GM18868 (cell line): ENCODE measurements around the gene PCDH15.
A peak's percentile ranks its signal among the peaks of the same experiment; 100 is the strongest.

Experiments used
- ATAC-seq: cut with Tn5 transposase; IDR thresholded peaks from one replicate; pipeline ENCODE4 v1.9.1; 2021; ENCODE audit warnings: mild to moderate bottlenecking, moderate library complexity; ENCODE audit not compliant: unreplicated experiment

PCDH15 gene

DNA sequence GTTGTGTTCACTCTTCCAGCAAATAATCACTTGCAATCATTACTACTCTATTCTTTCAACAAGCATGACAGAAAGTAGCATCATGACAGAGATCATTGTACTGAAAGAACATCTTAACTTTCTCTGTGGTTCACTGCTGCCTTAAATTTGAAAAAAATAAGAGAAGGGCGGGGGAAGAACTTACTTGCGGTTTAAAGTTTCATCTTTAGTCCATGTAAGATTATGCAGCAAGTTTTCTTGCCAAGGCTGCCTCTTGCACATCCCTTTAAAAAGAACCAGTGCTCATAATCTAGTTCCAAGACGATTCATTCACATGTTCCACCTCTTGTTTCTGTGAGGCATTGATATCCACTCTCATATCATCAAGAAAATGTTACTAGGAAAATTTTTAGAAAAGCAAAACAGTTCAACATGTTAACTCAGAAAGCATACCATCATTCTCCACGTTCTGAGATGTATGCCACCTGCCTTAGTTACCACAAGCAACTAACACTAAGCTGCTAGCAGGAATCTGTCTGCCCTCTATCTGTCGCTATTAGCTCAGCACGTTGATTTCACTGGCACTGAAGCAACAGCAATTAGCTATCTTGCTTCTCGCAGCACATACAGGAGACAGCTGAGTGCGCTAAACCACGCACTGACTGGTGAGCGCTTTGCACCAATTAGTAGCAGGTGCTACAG lies at the start of gene PCDH15:
Gene PCDH15 (minus strand): TSS at position 491 of the 681 bp plus-strand sequence. CDS start 136,969 bp downstream, outside the sequence.
- peak; percentile 81 for ATAC-seq

DNA sequence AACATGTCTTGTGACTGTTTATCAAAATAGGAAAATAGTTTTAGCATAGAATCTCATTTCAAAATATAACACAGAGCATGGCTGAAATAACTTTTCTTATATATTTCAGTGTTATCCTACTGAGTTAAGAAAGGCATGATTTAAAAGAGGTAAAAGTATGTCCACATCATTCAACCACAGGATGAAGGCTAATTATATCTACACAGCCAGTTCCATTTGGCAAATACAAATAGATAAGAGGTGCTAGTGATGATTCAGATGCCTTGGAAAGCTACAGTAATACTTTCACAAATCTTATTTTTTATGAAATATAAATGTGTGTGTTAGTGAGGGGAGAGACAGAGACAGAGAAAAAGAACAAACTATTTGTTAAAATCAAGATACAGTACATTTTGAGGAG lies 42.9 kb upstream of the PCDH15 start:
- ATAC-seq = no peak

GRCh38 chr10:54843085-54843646 lies 42.1 kb upstream of the PCDH15 start:
- no peak for ATAC-seq

GRCh38 chr10:54837479-54837878 lies 36.4 kb upstream of the PCDH15 start:
- no peak for ATAC-seq

- no peak for ATAC-seq
Measured at GRCh38 chr10:54833029-54833428, 32.0 kb upstream of the PCDH15 start.

- ATAC-seq = no peak
Measured at GRCh38 chr10:54826994-54827560, 26.0 kb upstream of the PCDH15 start.

- no peak for ATAC-seq
Measured at GRCh38 chr10:54815583-54815982, 14.6 kb upstream of the PCDH15 start.

DNA sequence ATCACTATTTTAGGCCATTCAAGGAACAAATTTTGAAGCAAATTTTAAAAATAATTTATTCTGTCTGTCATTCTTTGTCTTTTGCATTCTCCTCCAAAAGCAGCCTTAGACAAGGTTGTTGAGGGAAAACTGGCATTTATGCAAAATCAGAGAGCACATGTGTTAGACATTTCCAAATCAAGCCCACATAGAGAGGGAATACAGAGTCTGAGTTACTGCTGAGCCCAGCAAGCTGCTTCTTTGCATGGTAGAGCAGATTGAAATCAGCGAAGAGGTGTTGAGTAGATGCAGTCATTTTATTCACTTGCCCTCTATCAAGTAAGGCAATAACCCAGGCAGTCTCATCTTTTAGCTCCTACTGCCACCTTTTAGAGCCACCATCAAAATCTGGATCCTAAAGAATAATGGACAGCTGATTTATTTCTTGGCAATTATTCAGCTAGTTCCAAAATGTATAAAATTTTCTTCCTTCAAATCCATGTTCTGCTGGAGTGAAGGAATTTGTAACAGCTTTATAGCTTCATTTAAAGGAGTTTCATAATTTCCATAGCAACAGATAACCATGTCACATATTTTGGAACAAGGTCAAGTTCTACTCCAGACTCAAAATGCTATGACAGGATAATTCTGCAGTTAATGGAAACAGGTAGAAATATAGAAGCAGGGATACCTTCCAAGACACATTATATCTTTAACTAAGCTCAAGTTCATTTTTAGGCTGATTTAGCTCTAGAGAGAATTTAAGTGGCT lies 7.3 kb upstream of the PCDH15 start:
- ATAC-seq = no peak

GRCh38 chr10:54799506-54799905 lies 1.5 kb downstream of the PCDH15 start:
- ATAC-seq = no peak

DNA sequence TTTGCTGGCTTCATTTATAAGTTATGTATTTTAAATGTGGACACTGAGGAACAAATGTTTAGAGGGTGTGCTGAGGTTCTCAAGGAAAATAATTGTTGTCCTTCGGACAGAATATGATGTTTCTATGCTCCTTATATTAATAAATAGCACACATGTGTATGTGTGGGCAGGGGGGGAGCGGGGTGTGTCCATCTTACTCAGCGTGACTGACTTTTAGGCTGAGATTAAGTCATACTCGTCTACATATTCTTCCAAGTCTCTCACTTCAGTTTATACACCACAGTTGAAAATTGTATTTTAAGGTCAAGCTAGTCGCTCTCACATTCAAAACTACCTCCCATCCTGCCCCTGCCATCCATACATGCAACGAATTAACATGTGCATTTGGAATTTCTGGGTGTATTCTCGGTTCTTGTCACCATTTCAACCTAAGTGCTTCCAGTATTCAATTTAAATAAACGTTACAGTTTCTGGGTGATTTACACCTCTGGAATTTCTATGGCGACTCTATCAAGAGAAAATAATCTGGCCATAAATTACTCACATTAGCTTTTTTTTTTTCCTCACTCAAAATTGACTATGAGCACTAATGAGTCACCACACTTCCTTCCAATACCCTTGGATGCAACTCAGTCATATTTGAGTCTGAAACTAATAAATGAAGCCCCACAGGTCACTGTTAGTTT lies 3.3 kb downstream of the PCDH15 start:
- no peak for ATAC-seq

- no peak for ATAC-seq
Measured at GRCh38 chr10:54796881-54797280, 4.2 kb downstream of the PCDH15 start.

GRCh38 chr10:54776622-54777021 lies 24.4 kb downstream of the PCDH15 start:
- ATAC-seq = no peak

DNA sequence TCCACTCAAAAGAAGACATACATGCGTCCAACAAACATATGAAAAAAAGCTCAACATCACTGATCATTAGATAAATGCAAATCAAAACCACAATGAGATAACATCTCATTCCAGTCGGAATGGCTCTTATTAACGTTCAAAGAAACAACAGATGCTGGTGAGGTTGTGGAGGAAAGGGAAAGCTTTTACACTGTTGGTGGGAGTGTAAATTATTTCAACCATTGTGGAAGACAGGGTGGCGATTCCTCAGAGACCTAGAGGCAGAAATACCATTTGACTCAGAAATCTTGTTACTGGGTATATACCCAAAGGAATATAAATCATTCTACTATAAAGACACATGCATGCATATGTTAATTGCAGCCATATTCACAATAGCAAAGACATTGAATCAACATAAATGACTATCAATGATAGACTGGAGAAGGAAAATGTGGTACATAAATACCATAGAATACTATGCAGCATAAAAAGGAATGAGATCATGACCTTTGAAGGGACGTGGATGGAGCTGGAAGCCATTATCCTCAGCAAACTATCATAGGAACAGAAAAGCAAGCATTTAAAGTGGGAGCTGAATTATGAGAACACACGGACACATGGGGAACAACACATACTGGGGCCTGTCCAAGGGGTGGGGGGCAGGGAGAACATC lies 28.4 kb downstream of the PCDH15 start:
- no peak for ATAC-seq

DNA sequence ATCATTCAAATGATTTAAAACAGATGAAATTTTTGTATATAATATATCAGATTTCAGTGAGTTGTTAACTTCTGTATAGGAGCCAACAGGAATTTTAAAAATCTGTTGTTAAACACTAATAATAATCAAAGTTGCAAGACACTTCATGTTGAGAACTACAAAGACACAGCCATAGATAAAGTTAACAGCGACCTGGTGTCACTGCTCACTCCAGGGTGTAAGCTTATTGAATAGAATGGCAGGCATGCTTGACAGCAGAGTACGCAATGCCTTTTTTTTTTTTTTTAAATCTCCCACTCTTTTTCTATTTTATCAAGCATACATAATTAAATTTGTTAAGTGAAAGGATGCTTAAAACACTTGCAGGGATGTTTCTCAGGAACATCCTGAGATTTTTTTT lies 32.0 kb downstream of the PCDH15 start:
- no peak for ATAC-seq

DNA sequence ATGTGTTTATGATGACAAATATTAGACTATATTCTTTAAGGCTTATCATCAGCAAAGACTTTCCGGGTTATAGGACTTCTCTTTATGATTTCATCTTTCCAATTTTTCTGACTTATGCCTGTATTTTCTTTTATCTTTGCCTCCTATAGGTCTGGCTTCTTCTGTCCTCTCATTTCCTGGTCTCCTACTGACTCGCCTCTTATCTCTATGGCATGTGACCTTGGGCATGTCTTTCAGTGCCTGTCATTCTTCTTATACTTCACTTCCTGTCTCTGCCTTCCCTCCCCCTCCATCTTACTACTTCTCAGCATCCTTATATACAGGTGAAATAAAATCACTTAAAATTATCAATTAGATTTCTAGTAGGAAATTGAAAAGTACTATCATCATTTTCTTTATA lies 42.2 kb downstream of the PCDH15 start:
- no peak for ATAC-seq

DNA sequence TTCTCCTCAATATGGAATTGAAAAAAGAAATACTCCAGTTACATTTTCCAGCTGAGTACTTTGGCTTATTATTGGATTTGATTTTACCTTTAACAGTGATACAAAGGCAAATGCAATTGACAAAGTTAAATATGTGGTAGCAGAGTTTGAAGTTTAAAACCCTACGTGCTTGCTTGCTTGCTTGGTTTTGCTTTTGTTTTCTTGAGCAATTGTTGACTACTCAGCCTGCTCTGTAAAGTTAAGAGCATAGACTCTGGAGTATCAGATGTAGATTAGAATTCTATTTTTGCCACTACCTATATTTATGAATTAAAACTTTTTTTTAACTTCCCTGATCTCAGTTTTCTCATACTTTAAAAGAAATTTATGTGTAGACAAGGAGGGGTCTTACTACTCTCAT lies 51.4 kb downstream of the PCDH15 start:
- peak; percentile 45 for ATAC-seq

DNA sequence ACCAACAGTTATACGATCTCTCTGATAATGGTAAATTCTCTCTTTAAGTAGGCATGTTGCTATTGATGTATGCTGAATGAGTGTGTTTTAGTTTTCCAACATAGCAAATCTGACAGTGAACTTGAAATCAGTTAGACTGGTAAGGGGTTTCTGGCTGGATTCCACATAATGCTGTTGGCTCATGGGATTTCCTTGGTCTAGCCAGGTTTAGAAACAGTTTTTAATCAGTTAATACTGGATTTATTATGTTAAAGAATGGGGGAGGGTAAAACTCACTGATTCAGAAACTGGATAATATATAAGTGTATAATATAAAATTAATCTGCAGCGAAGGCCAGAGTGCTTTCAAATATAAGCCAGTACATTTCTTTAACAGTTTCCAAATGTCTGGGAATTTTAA lies 55.6 kb downstream of the PCDH15 start:
- no peak for ATAC-seq

GRCh38 chr10:54742416-54742815 lies 58.6 kb downstream of the PCDH15 start:
- ATAC-seq = no peak

- no peak for ATAC-seq
Measured at GRCh38 chr10:54728511-54728910, 72.5 kb downstream of the PCDH15 start.

DNA sequence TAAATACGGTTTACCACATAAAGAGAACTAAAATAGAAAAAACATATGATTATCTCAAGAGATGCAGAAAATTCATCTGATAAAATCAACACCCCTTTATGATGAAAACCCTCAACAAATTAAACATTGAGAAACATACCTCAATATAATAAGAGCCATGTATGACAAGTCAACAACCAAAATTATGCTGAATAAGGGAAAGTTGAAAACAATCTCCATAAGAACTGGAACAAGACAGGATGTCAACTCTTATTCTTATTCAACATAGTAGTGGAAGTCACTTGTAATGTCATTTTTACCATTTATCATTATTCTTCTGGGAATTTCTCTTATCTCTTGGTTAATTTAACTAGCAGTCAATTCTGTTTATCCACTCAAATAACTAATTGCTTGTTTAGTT lies 79.0 kb downstream of the PCDH15 start:
- no peak for ATAC-seq

DNA sequence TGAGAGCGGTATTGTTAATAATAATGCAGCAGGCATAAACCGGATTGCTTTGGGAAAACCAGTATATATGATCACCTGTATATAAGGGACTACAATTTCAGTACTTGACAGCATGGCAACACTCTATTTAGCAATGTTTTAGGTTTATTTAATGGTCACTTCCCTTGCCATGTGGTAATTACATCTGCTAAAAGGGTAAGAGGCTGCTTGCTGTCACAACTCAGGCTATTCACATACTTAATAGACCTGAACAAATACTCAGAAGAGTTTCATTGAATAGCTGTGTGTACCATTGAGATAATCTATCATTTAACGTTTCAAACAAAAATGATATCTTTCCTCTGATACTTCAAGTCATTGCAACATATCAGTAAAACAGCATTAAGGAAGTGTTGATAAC lies 90.1 kb downstream of the PCDH15 start:
- ATAC-seq = no peak
